CD8-positive, alpha-beta memory T cell (primary cell): Measurements from ENCODE around the gene SLC38A2. TPM values are rescaled to one million over a fixed set of nuclear protein-coding genes. Genes with fewer than 3 reads are reported as not detected.
A peak's percentile ranks its signal among the peaks of the same experiment; 100 is the strongest.

Source experiments
- CTCF ChIA-PET: fragments of 350-600 bp; sonication (Branson Sonifier 250); formaldehyde crosslinking; loops from one replicate; lab custom pipeline; 2021; ENCODE audit warnings: antibody characterized with exemption; lab: Charles Lee
- POLR2A ChIA-PET: fragments of 350-600 bp; sonication (Branson Sonifier 250); formaldehyde crosslinking; loops from one replicate; lab custom pipeline; 2021; ENCODE audit warnings: antibody characterized with exemption; lab: Charles Lee
- DNase-seq, 5 donors: peaks; one replicate each; pipeline versions ENCODE4 v3.0.0 to v3.0.0-alpha.2; 2020 to 2022; ENCODE audit warnings: mixed read lengths in 1 of 5
- H3K27ac ChIP-seq: one replicate; pipeline ENCODE4 v1.7.0; 2013; ENCODE audit warnings: low read depth, mild to moderate bottlenecking, low read length, moderate library complexity
- H3K27me3 ChIP-seq: 2 replicates; pipeline ENCODE4 v1.7.0; 2013; ENCODE audit warnings: low read length, mild to moderate bottlenecking; ENCODE audit not compliant: insufficient read depth, poor library complexity, severe bottlenecking
- H3K36me3 ChIP-seq: 2 replicates; pipeline ENCODE4 v1.7.0; 2013; ENCODE audit warnings: mild to moderate bottlenecking, low read length, moderate library complexity; ENCODE audit not compliant: insufficient read depth
- H3K4me1 ChIP-seq: 2 replicates; pipeline ENCODE4 v1.7.0; 2013; ENCODE audit warnings: mild to moderate bottlenecking, low read length, moderate library complexity; ENCODE audit not compliant: insufficient read depth
- H3K4me3 ChIP-seq: 2 replicates; pipeline ENCODE4 v1.7.0; 2013; ENCODE audit warnings: mild to moderate bottlenecking, low read length
- H3K9me3 ChIP-seq: 2 replicates; pipeline ENCODE4 v1.7.0; 2013; ENCODE audit warnings: mild to moderate bottlenecking, low read length
- H3K27ac Mint-ChIP-seq, 8 donors: one replicate each; pipeline ENCODE4 v1.8.0; 2020 to 2021; ENCODE audit warnings: mixed read lengths in 8 of 8, mild to moderate bottlenecking in 6 of 8, inconsistent platforms in 3 of 8, moderate library complexity in 3 of 8
- H3K27me3 Mint-ChIP-seq, 2 donors: one replicate each; pipeline ENCODE4 v1.8.0; 2020 to 2021; ENCODE audit warnings: mixed read lengths in 2 of 2, mild to moderate bottlenecking in 1 of 2, moderate library complexity in 1 of 2
- H3K36me3 Mint-ChIP-seq, 3 donors: one replicate each; pipeline ENCODE4 v1.8.0; 2020 to 2021; ENCODE audit warnings: mixed read lengths in 3 of 3, inconsistent platforms in 1 of 3, mild to moderate bottlenecking in 1 of 3
- H3K4me1 Mint-ChIP-seq, 3 donors: one replicate each; pipeline ENCODE4 v1.8.0; 2020 to 2021; ENCODE audit warnings: mixed read lengths in 3 of 3, inconsistent platforms in 1 of 3, mild to moderate bottlenecking in 1 of 3
- H3K4me3 Mint-ChIP-seq, 7 donors: one replicate each; pipeline ENCODE4 v1.8.0; 2020 to 2021; ENCODE audit warnings: mixed read lengths in 7 of 7, mild to moderate bottlenecking in 6 of 7, moderate library complexity in 4 of 7, inconsistent platforms in 2 of 7
- H3K9me3 Mint-ChIP-seq, 5 donors: one replicate each; pipeline ENCODE4 v1.8.0; 2020 to 2022; ENCODE audit warnings: mixed read lengths in 5 of 5, mild to moderate bottlenecking in 3 of 5, moderate library complexity in 2 of 5, inconsistent platforms in 1 of 5
- polyA plus RNA-seq: library from polyadenylated mRNA; unstranded; fragments of 300-500 nt; fragmentation: Illumina TruSeq; gene quantifications from one replicate; pipeline ENCODE4 v1.2.3, GENCODE V29; 2021
- total RNA-seq, 2 experiments: library from RNA; stranded (reverse); gene quantifications; one replicate each; pipeline ENCODE4 v1.2.3, GENCODE V29; 2021

Gene SLC38A2
- total and polyA plus RNA-seq, 3 experiments from 2014 or later = 58.4 to 202 (median 198) TPM

- H3K4me1 Mint-ChIP-seq = peaks cover 14 to 19% (median 16%) of the 10 kb centered on the region in 3 donors
- no peaks in the 10 kb centered on the region for H3K27me3 Mint-ChIP-seq
- Histone ChIP-seq H3K27me3 (no peaks in the 10 kb centered on the region), H3K4me3 (no peak overlapping the region), H3K36me3 (no peaks in the 10 kb centered on the region), H3K9me3 (no peaks in the 10 kb centered on the region), H3K4me1 (peaks cover 14% of the 10 kb centered on the region), H3K27ac (no peak overlapping the region)
- POLR2A ChIA-PET = no interaction called here
- H3K4me3 Mint-ChIP-seq = no peak overlapping the region
- no peak for DNase-seq
- H3K27ac Mint-ChIP-seq = peak overlapping the region in 1 of 8 donors; percentile 7
- CTCF ChIA-PET = interaction anchor here (1.2 kb wide), 1 partner anchor 9 kb away, joined by 3 read pairs; no protein-coding TSS in a partner anchor
- H3K36me3 Mint-ChIP-seq = peaks cover 0 to 5% (median 0%) of the 10 kb centered on the region in 3 donors
- H3K9me3 Mint-ChIP-seq = no peaks in the 10 kb centered on the region
Observed at GRCh38 chr12:46379352-46379751, 6.8 kb upstream of the SLC38A2 start.

GRCh38 chr12:46378530-46378929 is 6.0 kb upstream of the SLC38A2 start:
- ChIA-PET POLR2A (no interaction called here), CTCF (no interaction called here)
- H3K4me1 Mint-ChIP-seq = peaks cover 17 to 22% (median 19%) of the 10 kb centered on the region in 3 donors
- no peak overlapping the region for H3K4me3 ChIP-seq
- no peaks in the 10 kb centered on the region for H3K9me3 Mint-ChIP-seq
- no peak overlapping the region for H3K4me3 Mint-ChIP-seq
- no peak overlapping the region for H3K27ac ChIP-seq
- H3K27ac Mint-ChIP-seq = peak overlapping the region in 1 of 8 donors; percentile 48
- H3K36me3 ChIP-seq = no peaks in the 10 kb centered on the region
- H3K27me3 ChIP-seq = no peaks in the 10 kb centered on the region
- no peak for DNase-seq
- H3K36me3 Mint-ChIP-seq = peaks cover 0 to 3% (median 0%) of the 10 kb centered on the region in 3 donors
- no peaks in the 10 kb centered on the region for H3K9me3 ChIP-seq
- H3K27me3 Mint-ChIP-seq = no peaks in the 10 kb centered on the region
- peaks cover 19% of the 10 kb centered on the region for H3K4me1 ChIP-seq

GRCh38 chr12:46377678-46378077 is 5.1 kb upstream of the SLC38A2 start:
- no peaks in the 10 kb centered on the region for H3K36me3 ChIP-seq
- H3K9me3 Mint-ChIP-seq = no peaks in the 10 kb centered on the region
- H3K27ac ChIP-seq = no peak overlapping the region
- ChIA-PET CTCF (no interaction called here), POLR2A (no interaction called here)
- DNase-seq = no peak
- no peaks in the 10 kb centered on the region for H3K27me3 Mint-ChIP-seq
- H3K4me3 ChIP-seq = no peak overlapping the region
- H3K27me3 ChIP-seq = no peaks in the 10 kb centered on the region
- peaks cover 17 to 21% (median 19%) of the 10 kb centered on the region in 3 donors for H3K4me1 Mint-ChIP-seq
- H3K36me3 Mint-ChIP-seq = peaks cover 0 to 3% (median 0%) of the 10 kb centered on the region in 3 donors
- H3K27ac Mint-ChIP-seq = peak overlapping the region in 2 of 8 donors; percentile 48 to 59
- peaks cover 17% of the 10 kb centered on the region for H3K4me1 ChIP-seq
- peak overlapping the region in 1 of 7 donors; percentile 24 for H3K4me3 Mint-ChIP-seq
- H3K9me3 ChIP-seq = no peaks in the 10 kb centered on the region

DNA sequence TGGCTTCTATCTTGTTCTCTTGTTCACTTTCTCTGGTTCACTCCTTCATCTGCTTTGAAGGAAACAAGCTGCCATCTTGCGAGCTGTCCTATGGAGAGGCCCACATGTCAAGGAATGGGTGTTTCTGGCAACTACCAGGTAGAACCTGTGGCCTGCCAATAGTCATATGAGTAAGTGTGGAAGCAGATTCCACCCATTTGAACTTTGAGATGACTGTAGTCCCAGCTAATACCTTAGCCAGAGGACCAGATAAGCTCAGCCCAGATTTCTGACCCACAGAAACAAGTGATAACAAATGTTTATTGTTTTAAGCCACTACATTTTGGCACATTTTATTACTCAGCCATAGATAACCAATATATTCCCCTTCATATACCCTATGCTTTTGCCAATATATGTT is 4.0 kb upstream of the SLC38A2 start:
- CTCF ChIA-PET = interaction anchor here (1.5 kb wide), 1 partner anchor 285 kb away, joined by 5 read pairs; no protein-coding TSS in a partner anchor

DNA sequence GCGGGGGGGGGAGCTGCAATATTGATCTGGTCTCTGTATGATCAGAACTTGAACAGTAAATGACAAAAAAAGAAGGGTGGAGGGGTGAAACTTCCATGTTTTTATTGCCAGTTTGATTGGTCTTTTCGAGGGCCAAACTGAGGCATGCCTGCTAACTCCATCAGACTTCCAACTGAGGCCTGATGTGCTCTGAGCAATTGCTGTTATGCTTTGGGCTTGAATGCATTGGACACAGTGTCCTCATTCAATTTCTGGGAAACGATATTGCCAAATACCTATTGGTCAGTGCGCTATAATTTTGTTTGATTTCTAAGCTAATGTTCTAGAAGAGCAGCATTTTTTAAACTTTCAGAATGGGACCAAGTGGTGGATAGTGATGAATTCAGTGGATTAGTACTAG is 2.1 kb upstream of the SLC38A2 start:
- peaks cover 29 to 33% (median 31%) of the 10 kb centered on the region in 3 donors for H3K4me1 Mint-ChIP-seq

More for the DNA sequence above, 4.0 kb upstream of the SLC38A2 start:
- Histone ChIP-seq H3K27ac (no peak overlapping the region), H3K36me3 (no peaks in the 10 kb centered on the region), H3K4me1 (peaks cover 13% of the 10 kb centered on the region), H3K9me3 (no peaks in the 10 kb centered on the region), H3K27me3 (no peaks in the 10 kb centered on the region), H3K4me3 (no peak overlapping the region)
- peaks cover 13 to 18% (median 15%) of the 10 kb centered on the region in 3 donors for H3K4me1 Mint-ChIP-seq
- peaks cover 0 to 2% (median 0%) of the 10 kb centered on the region in 5 donors for H3K9me3 Mint-ChIP-seq
- peak overlapping the region in 1 of 7 donors; percentile 46 for H3K4me3 Mint-ChIP-seq
- no peak overlapping the region for H3K27ac Mint-ChIP-seq
- no peak for DNase-seq
- peaks cover 0 to 9% (median 0%) of the 10 kb centered on the region in 3 donors for H3K36me3 Mint-ChIP-seq
- peaks cover 0 to 9% of the 10 kb centered on the region in 2 donors for H3K27me3 Mint-ChIP-seq
- POLR2A ChIA-PET = interaction anchor here (0.5 kb wide), 1 partner anchor 816 kb away, joined by 3 read pairs; no protein-coding TSS in a partner anchor

DNA sequence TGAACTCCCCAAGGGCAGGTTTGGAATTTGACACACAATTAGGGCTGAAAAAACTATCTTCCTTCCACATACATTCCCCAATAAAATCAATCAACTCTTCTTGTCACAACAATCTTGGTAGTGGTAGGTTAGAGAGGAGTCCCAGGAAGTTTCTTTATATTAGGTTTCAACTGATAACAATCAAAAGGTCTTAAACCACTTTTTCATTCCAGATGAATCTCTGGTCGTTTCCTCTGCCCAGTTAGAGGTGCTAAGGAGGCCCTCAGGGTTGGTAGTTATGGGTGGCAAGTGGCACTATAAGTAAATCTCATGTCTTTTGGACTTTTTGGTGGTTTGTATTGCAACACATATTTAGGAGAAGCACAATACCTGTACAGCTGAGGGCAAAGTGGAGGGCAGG is 1.7 kb upstream of the SLC38A2 start:
- Histone ChIP-seq H3K9me3 (no peaks in the 10 kb centered on the region), H3K36me3 (peaks cover 17% of the 10 kb centered on the region), H3K4me1 (peaks cover 28% of the 10 kb centered on the region), H3K27ac (no peak overlapping the region), H3K4me3 (peak overlapping the region; percentile 84), H3K27me3 (no peaks in the 10 kb centered on the region)
- peaks cover 0 to 2% (median 0%) of the 10 kb centered on the region in 5 donors for H3K9me3 Mint-ChIP-seq
- ChIA-PET POLR2A (no interaction called here), CTCF (no interaction called here)
- H3K4me3 Mint-ChIP-seq = peak overlapping the region; percentile 97 to 100 (median 99)
- peak overlapping the region in 7 of 8 donors; percentile 95 to 100 (median 99) for H3K27ac Mint-ChIP-seq
- peaks cover 0 to 16% of the 10 kb centered on the region in 2 donors for H3K27me3 Mint-ChIP-seq
- no peak for DNase-seq
- H3K4me1 Mint-ChIP-seq = peaks cover 33 to 37% (median 35%) of the 10 kb centered on the region in 3 donors
- H3K36me3 Mint-ChIP-seq = peaks cover 0 to 32% (median 3%) of the 10 kb centered on the region in 3 donors

More for the DNA sequence above, 2.1 kb upstream of the SLC38A2 start:
- CTCF ChIA-PET = no interaction called here
- Histone ChIP-seq H3K4me3 (no peak overlapping the region), H3K27ac (no peak overlapping the region), H3K36me3 (peaks cover 13% of the 10 kb centered on the region), H3K27me3 (no peaks in the 10 kb centered on the region), H3K9me3 (no peaks in the 10 kb centered on the region), H3K4me1 (peaks cover 24% of the 10 kb centered on the region)
- Mint-ChIP-seq H3K4me3 (no peak overlapping the region), H3K27me3 (peaks cover 0 to 16% of the 10 kb centered on the region in 2 donors), H3K27ac (peak overlapping the region in 3 of 8 donors; percentile 30 to 100 (median 65)), H3K9me3 (peaks cover 0 to 2% (median 0%) of the 10 kb centered on the region in 5 donors), H3K36me3 (peaks cover 0 to 28% (median 3%) of the 10 kb centered on the region in 3 donors)
- POLR2A ChIA-PET = no interaction called here
- DNase-seq = no peak

DNA sequence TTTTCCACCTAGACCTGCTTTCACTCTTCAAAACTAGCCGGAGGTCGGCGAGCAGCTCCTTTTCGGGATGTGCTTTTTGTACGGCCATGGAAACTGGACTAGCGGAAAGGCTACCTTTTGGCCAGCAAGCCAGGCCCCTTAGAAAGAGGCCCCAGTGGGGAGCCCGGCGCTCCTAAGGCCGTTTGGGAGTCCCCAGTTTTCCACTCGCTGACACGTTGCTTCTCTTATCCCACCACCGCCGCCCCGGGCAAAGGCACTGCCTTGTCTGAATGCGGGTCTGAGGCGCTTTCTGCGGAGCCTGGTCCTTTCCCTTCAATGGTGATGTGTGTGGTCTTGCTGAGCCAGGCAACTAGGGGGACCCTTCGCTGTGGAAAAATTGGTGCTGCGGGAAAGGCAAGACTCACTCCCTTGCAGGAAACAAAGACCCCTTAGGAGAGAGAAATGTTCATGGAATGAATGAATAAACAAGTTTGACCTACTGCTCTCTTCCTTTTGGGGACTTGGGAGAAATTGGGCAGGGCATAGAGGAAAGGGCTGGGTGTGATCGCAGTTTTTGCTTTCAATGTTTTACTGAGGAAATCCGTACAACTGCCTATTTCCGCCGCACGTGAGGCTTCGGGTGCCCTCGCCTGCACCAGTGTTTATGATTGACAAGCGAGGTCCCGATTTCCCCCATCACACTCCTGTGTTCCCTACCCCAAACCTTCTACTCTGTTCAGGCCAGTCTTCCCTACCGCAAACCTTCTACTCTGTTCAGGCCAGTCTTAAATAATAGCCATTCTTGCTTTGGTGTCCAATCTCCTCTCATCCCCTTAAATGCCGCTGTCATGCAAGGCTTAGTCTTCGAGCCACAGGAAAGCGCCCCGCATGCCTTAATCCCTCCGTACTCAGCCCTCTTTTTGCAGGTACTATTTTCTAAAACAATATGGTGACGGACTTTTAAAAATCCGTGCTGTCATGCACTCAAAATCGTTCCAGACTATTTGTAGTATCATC is 1.0 kb upstream of the SLC38A2 start:
- peak overlapping the region; percentile 97 to 100 (median 99) for H3K4me3 Mint-ChIP-seq
- H3K36me3 ChIP-seq = peaks cover 17% of the 10 kb centered on the region
- no peaks in the 10 kb centered on the region for H3K9me3 ChIP-seq
- H3K9me3 Mint-ChIP-seq = peaks cover 0 to 2% (median 0%) of the 10 kb centered on the region in 5 donors
- peaks cover 35% of the 10 kb centered on the region for H3K4me1 ChIP-seq
- peak overlapping the region; percentile 92 for H3K27ac ChIP-seq
- peaks cover 0 to 16% of the 10 kb centered on the region in 2 donors for H3K27me3 Mint-ChIP-seq
- H3K4me1 Mint-ChIP-seq = peaks cover 40 to 43% (median 42%) of the 10 kb centered on the region in 3 donors
- peak overlapping the region; percentile 84 for H3K4me3 ChIP-seq
- DNase-seq = peak; percentile 16 to 61 (median 40)
- no peaks in the 10 kb centered on the region for H3K27me3 ChIP-seq
- peaks cover 0 to 38% (median 3%) of the 10 kb centered on the region in 3 donors for H3K36me3 Mint-ChIP-seq
- POLR2A ChIA-PET = interaction anchor here (0.6 to 1.0 kb wide), 4 partner anchors 107 to 834 kb away, joined by 3 to 5 read pairs (median 3); no protein-coding TSS in a partner anchor
- CTCF ChIA-PET = no interaction called here
- H3K27ac Mint-ChIP-seq = peak overlapping the region; percentile 95 to 100 (median 99)
